ENCODE measurements around the gene NDUFS1.

DNA sequence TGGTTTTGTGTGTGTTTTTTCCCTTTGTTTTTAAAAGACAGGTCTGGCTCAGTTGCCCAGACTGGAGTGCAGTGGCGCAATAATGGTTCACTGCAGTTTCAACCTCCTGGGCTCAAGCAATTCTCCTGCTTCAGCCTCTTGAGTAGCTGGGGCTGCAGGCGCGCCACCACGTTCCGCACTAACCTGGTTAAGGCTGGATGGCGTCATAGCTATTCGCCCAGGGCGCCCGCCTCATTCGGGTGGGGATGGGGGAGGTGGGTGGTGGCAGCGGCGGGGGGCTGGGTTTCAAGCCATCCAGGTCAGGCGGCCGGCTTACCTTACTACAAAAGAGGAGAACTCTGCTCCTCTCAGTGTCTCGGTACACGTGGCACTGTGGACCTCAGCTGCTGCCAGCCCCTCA is 43.2 kb upstream of the NDUFS1 start:
- TF ChIP-seq POLR2A (IDR thresholded peaks at IDR 0.05): no peak
- TF ChIP-seq, protein P1, sequence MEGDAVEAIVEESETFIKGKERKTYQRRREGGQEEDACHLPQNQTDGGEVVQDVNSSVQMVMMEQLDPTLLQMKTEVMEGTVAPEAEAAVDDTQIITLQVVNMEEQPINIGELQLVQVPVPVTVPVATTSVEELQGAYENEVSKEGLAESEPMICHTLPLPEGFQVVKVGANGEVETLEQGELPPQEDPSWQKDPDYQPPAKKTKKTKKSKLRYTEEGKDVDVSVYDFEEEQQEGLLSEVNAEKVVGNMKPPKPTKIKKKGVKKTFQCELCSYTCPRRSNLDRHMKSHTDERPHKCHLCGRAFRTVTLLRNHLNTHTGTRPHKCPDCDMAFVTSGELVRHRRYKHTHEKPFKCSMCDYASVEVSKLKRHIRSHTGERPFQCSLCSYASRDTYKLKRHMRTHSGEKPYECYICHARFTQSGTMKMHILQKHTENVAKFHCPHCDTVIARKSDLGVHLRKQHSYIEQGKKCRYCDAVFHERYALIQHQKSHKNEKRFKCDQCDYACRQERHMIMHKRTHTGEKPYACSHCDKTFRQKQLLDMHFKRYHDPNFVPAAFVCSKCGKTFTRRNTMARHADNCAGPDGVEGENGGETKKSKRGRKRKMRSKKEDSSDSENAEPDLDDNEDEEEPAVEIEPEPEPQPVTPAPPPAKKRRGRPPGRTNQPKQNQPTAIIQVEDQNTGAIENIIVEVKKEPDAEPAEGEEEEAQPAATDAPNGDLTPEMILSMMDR (IDR thresholded peaks at IDR 0.05): no peak
- no peak for TF ChIP-seq POLR2AphosphoS5 (IDR thresholded peaks at IDR 0.05; ENCODE audit: insufficient read depth in 1 of 2, low read depth in 1 of 2)
